GM15510 (cell line): ENCODE measurements around the gene FAM83D.

Experiments used
- POLR2A ChIP-seq: IDR thresholded peaks from 3 replicates; pipeline ENCODE4 v1.6.1; 2011; ENCODE audit warnings: borderline replicate concordance; ENCODE audit not compliant: insufficient read length; ENCODE audit errors: extremely low read depth

Gene FAM83D

GRCh38 chr20:38986663-38987062 is 60.4 kb downstream of the FAM83D start:
- no peak for TF ChIP-seq POLR2A

GRCh38 chr20:38987777-38988176 is 61.6 kb downstream of the FAM83D start:
- no peak for TF ChIP-seq POLR2A

GRCh38 chr20:38990728-38991127 is 64.5 kb downstream of the FAM83D start:
- TF ChIP-seq POLR2A = no peak

DNA sequence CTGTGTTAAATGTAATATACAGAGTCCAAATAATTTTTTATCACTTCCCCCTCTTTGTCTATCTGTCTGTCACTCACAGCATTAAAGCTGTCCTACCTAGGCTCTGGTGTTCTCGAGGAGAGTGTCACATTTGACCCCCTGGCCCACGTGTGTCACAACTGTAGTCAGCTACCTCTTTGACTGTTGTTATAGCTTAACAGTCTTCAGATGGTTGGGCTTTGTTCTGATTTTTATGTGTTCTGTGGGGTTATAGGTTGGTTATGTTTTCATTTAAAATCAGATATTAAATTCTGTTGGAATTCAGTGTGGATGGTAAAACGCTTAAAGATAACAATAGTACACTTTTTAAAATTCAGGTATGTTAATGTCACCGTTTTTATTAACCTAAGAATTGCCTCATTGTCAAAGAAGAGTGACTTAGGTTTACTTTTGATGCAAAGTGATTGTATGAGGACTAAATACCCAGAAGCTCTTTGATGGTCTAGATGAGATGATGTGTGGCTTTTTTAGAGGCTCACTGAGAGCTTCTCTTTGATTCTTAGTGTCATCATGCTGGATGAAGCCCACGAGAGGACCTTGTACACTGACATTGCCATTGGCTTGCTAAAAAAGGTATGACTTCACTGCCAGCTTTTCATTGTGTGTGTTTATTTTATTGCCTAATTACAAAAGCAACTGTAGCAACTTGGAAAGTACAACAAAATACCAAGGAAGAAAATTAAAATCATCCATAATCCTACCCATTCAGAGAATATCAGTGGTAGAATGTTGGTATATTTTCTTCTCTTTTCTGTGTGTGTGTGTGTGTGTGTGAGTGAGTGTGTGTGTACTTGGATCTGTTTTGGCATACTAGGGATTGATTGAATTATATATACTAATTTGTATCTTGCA is 65.8 kb downstream of the FAM83D start:
- no peak for TF ChIP-seq POLR2A

DNA sequence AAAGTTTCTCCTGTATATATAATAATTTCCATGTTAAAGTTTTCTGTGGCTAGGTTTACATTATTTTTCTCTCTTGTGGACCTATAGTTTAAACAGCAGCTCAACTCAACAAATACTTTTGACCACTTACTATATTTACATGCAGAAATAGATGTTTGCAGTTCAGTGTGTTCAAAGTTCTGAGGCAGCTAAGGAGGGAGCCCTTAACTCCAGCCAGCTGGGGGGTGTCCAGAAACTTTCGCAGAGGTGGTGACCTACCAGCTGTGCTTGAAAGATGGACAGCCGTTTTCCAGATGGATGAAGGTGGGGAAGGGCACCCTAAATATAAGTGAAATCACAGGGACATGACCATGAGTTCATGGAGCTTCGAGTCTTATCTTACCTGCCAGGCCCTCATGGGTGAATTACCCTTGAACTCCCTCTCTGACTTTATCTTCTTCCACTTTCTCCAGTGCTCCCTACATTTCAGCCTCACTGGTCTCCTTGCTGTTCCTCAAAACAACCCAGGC is 69.4 kb downstream of the FAM83D start:
- no peak for TF ChIP-seq POLR2A

DNA sequence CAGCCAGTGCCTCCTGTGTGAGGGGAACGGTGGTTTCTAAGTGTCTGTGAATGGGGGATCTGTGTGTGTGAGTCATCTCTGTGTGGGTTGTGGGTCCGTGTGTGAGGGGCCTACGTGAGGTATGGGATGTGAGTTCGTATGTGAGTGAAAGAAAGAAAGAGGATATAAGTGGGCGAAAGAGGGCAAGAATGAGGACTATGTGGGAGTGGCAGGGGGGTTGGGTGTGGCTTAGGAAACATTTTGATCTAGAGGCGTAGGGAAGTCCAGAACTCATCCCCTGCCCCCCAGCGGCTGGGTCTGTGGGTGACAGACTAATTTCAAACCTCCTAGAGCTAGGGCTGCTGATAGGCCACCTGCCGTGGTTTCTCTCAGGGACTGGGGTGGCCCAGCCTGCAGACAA is 71.4 kb downstream of the FAM83D start:
- no peak for TF ChIP-seq POLR2A

GRCh38 chr20:38999217-38999616 is 73.0 kb downstream of the FAM83D start:
- TF ChIP-seq POLR2A = no peak

DNA sequence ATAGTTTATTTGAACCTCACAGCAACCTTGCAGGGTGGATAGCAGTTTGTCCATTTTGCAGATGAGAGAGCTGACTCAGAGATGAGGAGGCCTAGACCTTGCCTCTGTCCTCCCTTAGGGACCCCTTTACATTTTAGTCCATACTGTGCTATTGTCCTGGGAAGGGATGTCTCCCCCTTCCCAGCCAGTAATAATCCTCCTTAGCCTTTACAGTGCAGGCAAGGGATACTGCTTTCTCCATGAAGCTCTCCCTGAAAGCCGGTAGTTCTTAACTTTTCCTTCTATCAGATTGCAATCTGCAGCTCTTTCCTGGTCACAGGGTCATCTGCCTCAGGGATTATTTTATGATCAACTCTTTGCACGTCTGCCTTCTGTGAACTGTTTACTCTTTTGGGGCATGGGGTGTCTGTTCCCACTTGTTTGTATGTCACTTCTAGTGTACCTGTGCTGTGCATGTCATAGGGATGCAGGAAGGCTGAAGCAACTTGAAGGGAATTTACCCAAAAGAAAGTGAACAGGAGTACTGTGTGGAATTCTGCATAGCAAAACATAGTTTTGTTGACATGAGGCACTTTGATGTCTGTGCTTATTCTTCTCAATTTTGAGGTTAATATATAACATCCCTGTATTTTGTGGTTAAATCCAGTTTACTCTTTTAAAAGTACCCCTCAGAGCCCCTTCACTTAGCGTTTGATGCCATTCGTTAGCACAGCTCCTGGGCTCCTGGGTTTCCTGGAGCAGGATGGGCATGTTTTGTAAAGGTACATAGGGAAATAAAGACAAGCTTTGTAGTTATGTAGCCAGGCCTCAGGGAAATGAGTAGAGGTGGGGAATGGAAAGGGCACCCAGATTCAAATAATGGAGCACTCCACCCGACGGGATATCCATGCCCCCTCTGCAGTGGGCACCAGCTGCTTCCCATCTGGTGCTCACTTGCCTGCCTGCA is 74.0 kb downstream of the FAM83D start:
- TF ChIP-seq POLR2A = no peak
